ENCODE data around the gene ATP11A.

Gene ATP11A

GRCh38 chr13:112720814-112721197 is 31.0 kb downstream of the ATP11A start:
- Histone ChIP-seq H3K4me2 (ENCODE audit: insufficient read depth, low read length) (no peak overlapping the region), H3K79me2 (ENCODE audit: insufficient read depth, low read length) (peaks cover 64% of the 10 kb centered on the region), H3K9me3 (ENCODE audit: insufficient read depth, low read length, severe bottlenecking) (no peaks in the 10 kb centered on the region), H3K4me3 (ENCODE audit: low read depth in 1 of 2, low read length in 2 of 2) (no peak overlapping the region), H3K36me3 (ENCODE audit: insufficient read depth, low read length) (peaks cover 4% of the 10 kb centered on the region), H2AFZ (ENCODE audit: low read depth, low read length) (no peak overlapping the region), H3K4me1 (ENCODE audit: insufficient read depth, low read length) (peaks cover 14% of the 10 kb centered on the region), H3K27me3 (ENCODE audit: insufficient read depth, low read length, poor library complexity) (no peaks in the 10 kb centered on the region), H3K27ac (ENCODE audit: low read length) (no peak overlapping the region), H3K9ac (ENCODE audit: low read depth, low read length) (no peak overlapping the region), H4K20me1 (ENCODE audit: insufficient read depth, low read length) (peaks cover 71% of the 10 kb centered on the region)
- no peak for DNase-seq
- TF ChIP-seq EZH2 (IDR thresholded peaks at IDR 0.05; ENCODE audit: borderline replicate concordance, low read depth, low read length, severe bottlenecking) (no peak), CTCF (IDR thresholded peaks at IDR 0.05; ENCODE audit: borderline replicate concordance, extremely low read depth, low read length, poor library complexity, severe bottlenecking) (no peak)
- ATAC-seq (ENCODE audit: insufficient read depth, low read depth), result no peak

GRCh38 chr13:112721198-112722104 is 31.6 kb downstream of the ATP11A start:
- DNase-seq (no peak), ATAC-seq (ENCODE audit: insufficient read depth, low read depth) (no peak)
- TF ChIP-seq CTCF (IDR thresholded peaks at IDR 0.05; ENCODE audit: borderline replicate concordance, extremely low read depth, low read length, poor library complexity, severe bottlenecking), result no peak
- TF ChIP-seq EZH2 (IDR thresholded peaks at IDR 0.05; ENCODE audit: borderline replicate concordance, low read depth, low read length, severe bottlenecking), result no peak
- Histone ChIP-seq H3K4me3 (ENCODE audit: low read depth in 1 of 2, low read length in 2 of 2) (no peak overlapping the region), H3K4me1 (ENCODE audit: insufficient read depth, low read length) (peaks cover 18% of the 10 kb centered on the region), H3K27ac (ENCODE audit: low read length) (no peak overlapping the region), H3K36me3 (ENCODE audit: insufficient read depth, low read length) (peaks cover 4% of the 10 kb centered on the region), H3K4me2 (ENCODE audit: insufficient read depth, low read length) (no peak overlapping the region), H3K79me2 (ENCODE audit: insufficient read depth, low read length) (peaks cover 64% of the 10 kb centered on the region), H2AFZ (ENCODE audit: low read depth, low read length) (no peak overlapping the region), H3K9me3 (ENCODE audit: insufficient read depth, low read length, severe bottlenecking) (no peaks in the 10 kb centered on the region), H3K27me3 (ENCODE audit: insufficient read depth, low read length, poor library complexity) (no peaks in the 10 kb centered on the region), H4K20me1 (ENCODE audit: insufficient read depth, low read length) (peaks cover 71% of the 10 kb centered on the region), H3K9ac (ENCODE audit: low read depth, low read length) (no peak overlapping the region)

GRCh38 chr13:112722433-112723263 is 32.8 kb downstream of the ATP11A start:
- Histone ChIP-seq H3K4me3 (ENCODE audit: low read depth in 1 of 2, low read length in 2 of 2) (no peak overlapping the region), H3K36me3 (ENCODE audit: insufficient read depth, low read length) (peaks cover 4% of the 10 kb centered on the region), H3K9ac (ENCODE audit: low read depth, low read length) (no peak overlapping the region), H3K4me2 (ENCODE audit: insufficient read depth, low read length) (no peak overlapping the region), H3K27me3 (ENCODE audit: insufficient read depth, low read length, poor library complexity) (no peaks in the 10 kb centered on the region), H3K27ac (ENCODE audit: low read length) (no peak overlapping the region), H3K9me3 (ENCODE audit: insufficient read depth, low read length, severe bottlenecking) (no peaks in the 10 kb centered on the region), H4K20me1 (ENCODE audit: insufficient read depth, low read length) (peaks cover 68% of the 10 kb centered on the region), H3K4me1 (ENCODE audit: insufficient read depth, low read length) (peaks cover 18% of the 10 kb centered on the region), H2AFZ (ENCODE audit: low read depth, low read length) (no peak overlapping the region), H3K79me2 (ENCODE audit: insufficient read depth, low read length) (peaks cover 65% of the 10 kb centered on the region)
- ATAC-seq (ENCODE audit: insufficient read depth, low read depth) (no peak), DNase-seq (no peak)
- TF ChIP-seq CTCF (IDR thresholded peaks at IDR 0.05; ENCODE audit: borderline replicate concordance, extremely low read depth, low read length, poor library complexity, severe bottlenecking) (no peak), EZH2 (IDR thresholded peaks at IDR 0.05; ENCODE audit: borderline replicate concordance, low read depth, low read length, severe bottlenecking) (no peak)

Measured in DND-41 (cell line).